NCI-H1694 (cell line): ENCODE measurements around the gene ITPR3.
A peak's percentile ranks its signal among the peaks of the same experiment; 100 is the strongest.

Source experiments
- DNase-seq: peaks from one replicate; lab custom pipeline; 2025; lab: John Stamatoyannopoulos, UW

ITPR3 gene

GRCh38 chr6:33737267-33738026 lies 116.3 kb downstream of the ITPR3 start:
- no peak for DNase-seq

GRCh38 chr6:33738153-33738552 lies 117.0 kb downstream of the ITPR3 start:
- no peak for DNase-seq

DNA sequence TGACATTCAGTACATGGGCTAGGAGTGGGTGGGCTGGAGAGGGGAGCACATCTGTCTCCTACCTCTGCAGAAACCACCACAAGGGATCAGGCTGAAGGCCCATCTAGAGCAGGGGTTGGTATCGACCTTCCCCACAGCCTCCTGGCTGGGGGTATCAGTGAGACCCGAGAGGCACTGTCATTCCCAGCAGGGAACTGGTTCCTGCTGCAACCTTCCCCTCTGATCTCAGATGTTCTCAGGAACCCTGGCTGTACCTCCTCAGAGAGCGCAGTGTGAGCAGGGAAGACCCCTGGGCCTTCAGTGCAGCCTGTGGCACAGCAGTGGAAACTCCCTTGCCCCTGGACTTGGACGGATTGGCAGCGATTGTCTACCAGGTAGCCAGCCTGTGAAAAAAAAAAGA lies 117.8 kb downstream of the ITPR3 start:
- DNase-seq, result no peak

GRCh38 chr6:33739571-33739970 lies 118.4 kb downstream of the ITPR3 start:
- DNase-seq, result no peak

- no peak for DNase-seq
Observed at GRCh38 chr6:33740204-33740608, 119.1 kb downstream of the ITPR3 start.

DNA sequence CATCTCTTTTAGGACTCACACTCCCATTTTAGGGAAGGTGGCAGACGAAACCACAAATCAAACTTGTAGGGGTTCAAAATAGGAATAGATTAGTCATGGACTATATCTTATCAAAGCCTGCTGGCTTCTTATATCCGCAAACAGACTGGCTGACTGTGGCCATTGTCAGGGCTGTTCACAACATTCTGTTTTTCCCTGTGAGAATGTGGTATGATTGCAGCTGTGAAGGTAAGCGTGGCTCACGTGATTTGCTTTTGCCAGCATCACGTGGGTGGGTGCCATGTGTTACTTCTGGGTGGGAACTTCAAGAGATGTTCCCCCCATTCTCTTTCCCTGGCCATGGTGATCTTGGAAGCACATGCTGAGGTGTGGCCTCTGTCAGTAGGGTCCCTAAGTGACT lies 119.7 kb downstream of the ITPR3 start:
- DNase-seq, result no peak

- no peak for DNase-seq
Observed at GRCh38 chr6:33742092-33742491, 121.0 kb downstream of the ITPR3 start.

DNA sequence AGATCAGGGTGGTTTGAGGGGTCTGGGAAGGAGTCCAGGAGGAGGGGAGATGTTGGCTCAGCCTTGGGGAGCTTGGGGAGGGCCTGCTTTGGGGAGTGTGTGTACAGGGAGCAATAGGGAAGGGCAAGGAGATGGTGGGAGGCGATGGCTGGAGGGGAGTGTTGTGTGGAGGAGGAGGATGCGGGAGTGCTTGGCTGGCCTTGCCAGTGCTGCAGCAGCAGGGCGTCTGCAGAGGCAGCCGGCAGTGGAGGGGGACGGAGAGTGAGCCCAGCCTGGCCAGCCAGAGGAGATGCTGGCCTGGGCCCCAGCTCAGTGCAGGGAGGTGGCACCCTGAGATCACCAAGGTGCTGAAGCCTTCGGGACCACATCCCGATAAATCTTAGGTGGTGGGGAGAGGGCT lies 121.7 kb downstream of the ITPR3 start:
- no peak for DNase-seq

GRCh38 chr6:33744001-33744848 lies 123.1 kb downstream of the ITPR3 start:
- DNase-seq, result peak; percentile 87

DNA sequence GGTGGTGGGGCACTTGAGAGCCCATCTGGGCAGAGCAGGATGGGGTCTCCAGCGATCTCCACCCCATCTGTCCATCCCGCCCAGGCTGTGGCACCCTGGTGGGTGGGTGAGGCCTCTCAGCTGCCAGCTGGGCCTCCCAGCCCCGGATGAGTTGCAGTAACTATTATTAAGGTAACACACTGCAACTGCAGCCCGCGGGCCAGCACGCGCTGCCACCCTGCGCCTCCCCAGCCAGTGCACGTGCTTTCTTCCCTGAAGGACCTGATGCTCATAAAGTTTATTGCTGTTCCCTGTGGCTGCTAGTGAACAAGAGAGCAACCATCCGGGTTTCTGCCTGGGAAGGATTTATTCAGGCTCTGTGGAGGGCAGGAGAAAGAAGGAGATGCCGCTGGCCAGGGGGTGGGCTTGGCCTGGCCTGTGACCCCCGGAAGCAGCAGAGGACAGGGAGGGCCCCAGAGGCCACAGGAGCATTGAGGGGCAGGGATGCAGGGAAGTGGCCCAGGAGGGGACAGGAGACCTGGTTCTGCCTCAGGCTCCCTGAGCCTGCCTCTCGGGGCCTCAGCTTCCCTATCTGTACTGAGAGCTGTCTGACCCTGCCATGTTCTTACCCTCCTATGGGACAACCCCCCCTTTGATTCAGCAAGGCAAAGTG lies 123.9 kb downstream of the ITPR3 start:
- peak; percentile 62 for DNase-seq

GRCh38 chr6:33745548-33745947 lies 124.4 kb downstream of the ITPR3 start:
- no peak for DNase-seq
